ENCODE data around the gene DNAH14.

DNA sequence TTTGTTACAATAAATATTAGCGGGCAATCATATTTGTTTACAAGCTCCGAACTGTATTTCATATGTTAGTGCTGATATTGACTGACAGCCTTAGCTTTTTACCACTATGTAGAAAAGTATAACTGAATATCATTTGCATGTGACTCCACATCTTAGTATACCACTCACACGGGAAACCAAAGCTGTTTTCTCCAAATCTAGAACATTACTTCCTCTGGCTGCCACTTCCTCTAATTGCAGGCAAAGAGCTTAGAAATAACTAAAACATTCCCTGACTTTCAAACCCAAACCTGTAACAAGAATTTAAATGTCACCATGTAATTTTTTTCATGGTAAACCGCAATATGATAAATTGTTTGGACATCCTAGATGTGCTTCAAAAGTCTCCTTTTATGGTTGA is 323.7 kb downstream of the DNAH14 start:
- no peak for TF ChIP-seq POLR2A (IDR thresholded peaks at IDR 0.05)
- TF ChIP-seq, protein P1, sequence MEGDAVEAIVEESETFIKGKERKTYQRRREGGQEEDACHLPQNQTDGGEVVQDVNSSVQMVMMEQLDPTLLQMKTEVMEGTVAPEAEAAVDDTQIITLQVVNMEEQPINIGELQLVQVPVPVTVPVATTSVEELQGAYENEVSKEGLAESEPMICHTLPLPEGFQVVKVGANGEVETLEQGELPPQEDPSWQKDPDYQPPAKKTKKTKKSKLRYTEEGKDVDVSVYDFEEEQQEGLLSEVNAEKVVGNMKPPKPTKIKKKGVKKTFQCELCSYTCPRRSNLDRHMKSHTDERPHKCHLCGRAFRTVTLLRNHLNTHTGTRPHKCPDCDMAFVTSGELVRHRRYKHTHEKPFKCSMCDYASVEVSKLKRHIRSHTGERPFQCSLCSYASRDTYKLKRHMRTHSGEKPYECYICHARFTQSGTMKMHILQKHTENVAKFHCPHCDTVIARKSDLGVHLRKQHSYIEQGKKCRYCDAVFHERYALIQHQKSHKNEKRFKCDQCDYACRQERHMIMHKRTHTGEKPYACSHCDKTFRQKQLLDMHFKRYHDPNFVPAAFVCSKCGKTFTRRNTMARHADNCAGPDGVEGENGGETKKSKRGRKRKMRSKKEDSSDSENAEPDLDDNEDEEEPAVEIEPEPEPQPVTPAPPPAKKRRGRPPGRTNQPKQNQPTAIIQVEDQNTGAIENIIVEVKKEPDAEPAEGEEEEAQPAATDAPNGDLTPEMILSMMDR (IDR thresholded peaks at IDR 0.05), result no peak
